WTC11 (cell line): Measurements from ENCODE around the gene TREM2. TPM values are rescaled to one million over a fixed set of nuclear protein-coding genes. Genes with fewer than 3 reads are reported as not detected.
"Not testable (repeated sequence)": the region's sequence is repeated elsewhere in the genome, so short reads cannot be mapped to it uniquely, and the experiment has no call there.

Source experiments
- ATAC-seq: fragments of 200-7000 bp; cut with Tn5 transposase; 2 replicates; pipeline ENCODE4 v1.10.0; 2021; ENCODE audit warnings: mild to moderate bottlenecking, moderate library complexity
- CTCF ChIA-PET: fragments of 300-600 bp; sonication (Branson Sonifier 250); formaldehyde crosslinking; loops from one replicate; lab custom pipeline; 2021; ENCODE audit warnings: antibody characterized with exemption; lab: Charles Lee
- POLR2A ChIA-PET: fragments of 350-600 bp; sonication (Branson Sonifier 250); formaldehyde crosslinking; loops from one replicate; lab custom pipeline; 2021; ENCODE audit warnings: antibody characterized with exemption; lab: Charles Lee
- DNase-seq: peaks from one replicate; pipeline ENCODE4 v3.0.0; 2021; ENCODE audit warnings: low spot score
- H3K27ac Mint-ChIP-seq: 2 replicates; pipeline ENCODE4 v1.8.0; 2021; ENCODE audit warnings: mixed read lengths
- H3K27me3 Mint-ChIP-seq: 2 replicates; pipeline ENCODE4 v1.8.0; 2021; ENCODE audit warnings: low read depth, mild to moderate bottlenecking, moderate library complexity, mixed read lengths
- H3K36me3 Mint-ChIP-seq: 2 replicates; pipeline ENCODE4 v1.8.0; 2021; ENCODE audit warnings: mixed read lengths
- H3K4me1 Mint-ChIP-seq: 2 replicates; pipeline ENCODE4 v1.8.0; 2022; ENCODE audit warnings: mixed read lengths
- H3K4me3 Mint-ChIP-seq: 2 replicates; pipeline ENCODE4 v1.8.0; 2021; ENCODE audit warnings: mild to moderate bottlenecking, moderate library complexity, mixed read lengths
- H3K9me3 Mint-ChIP-seq: 2 replicates; pipeline ENCODE4 v1.8.0; 2021; ENCODE audit warnings: mixed read lengths
- CREB1 ChIP-seq: sonication (generic); formaldehyde crosslinking; IDR thresholded peaks from 2 replicates; pipeline ENCODE4 v1.8.0; 2023; ENCODE audit warnings: mild to moderate bottlenecking, missing genetic modification reagents
- ELF4 ChIP-seq: sonication (generic); formaldehyde crosslinking; IDR thresholded peaks from 2 replicates; pipeline ENCODE4 v1.8.1; 2022; ENCODE audit warnings: low read depth, mild to moderate bottlenecking, moderate library complexity, missing genetic modification reagents
- MXD4 ChIP-seq: fragments of 250-450 bp; sonication (Bioruptor Pico); IDR thresholded peaks from 2 replicates; pipeline ENCODE4 v1.8.0; 2021; ENCODE audit warnings: mild to moderate bottlenecking, moderate library complexity, borderline replicate concordance
- PRRX2 ChIP-seq: fragments of 250-450 bp; sonication (Bioruptor Pico); IDR thresholded peaks from 2 replicates; pipeline ENCODE4 v1.8.0; 2021; ENCODE audit warnings: mild to moderate bottlenecking
- SOX15 ChIP-seq: fragments of 250-450 bp; sonication (Bioruptor Pico); IDR thresholded peaks from 2 replicates; pipeline ENCODE4 v1.9.0; 2021; ENCODE audit warnings: mild to moderate bottlenecking
- total RNA-seq: library from RNA; stranded (reverse); gene quantifications from 3 replicates; pipeline ENCODE4 v1.2.3, GENCODE V29; 2021
- TF ChIP-seq, protein P1 (sequence below): sonication (generic); formaldehyde crosslinking; IDR thresholded peaks from 2 replicates; pipeline ENCODE4 v1.8.0; 2022; ENCODE audit warnings: mild to moderate bottlenecking, missing genetic modification reagents
- TF ChIP-seq, protein P2 (sequence below): sonication (generic); formaldehyde crosslinking; IDR thresholded peaks from 2 replicates; pipeline ENCODE4 v1.8.1; 2022; ENCODE audit warnings: low read depth, missing genetic modification reagents, borderline replicate concordance
- TF ChIP-seq, protein P3 (sequence below): sonication (generic); formaldehyde crosslinking; IDR thresholded peaks from 2 replicates; pipeline ENCODE4 v1.8.1; 2022; ENCODE audit warnings: mild to moderate bottlenecking, missing genetic modification reagents, moderate library complexity, borderline replicate concordance
- TF ChIP-seq, protein P4 (sequence below): sonication (generic); formaldehyde crosslinking; IDR thresholded peaks from 2 replicates; pipeline ENCODE4 v1.8.1; 2022; ENCODE audit warnings: missing genetic modification reagents, borderline replicate concordance
- TF ChIP-seq, protein P5 (sequence below): sonication (generic); formaldehyde crosslinking; IDR thresholded peaks from 2 replicates; pipeline ENCODE4 v1.8.1; 2023; ENCODE audit warnings: mild to moderate bottlenecking, missing genetic modification reagents, borderline replicate concordance
- TF ChIP-seq, protein P6 (sequence below): sonication (generic); formaldehyde crosslinking; IDR thresholded peaks from 2 replicates; pipeline ENCODE4 v1.8.1; 2022; ENCODE audit warnings: mild to moderate bottlenecking, moderate library complexity, missing genetic modification reagents

Gene TREM2
- total RNA-seq, 1 experiment from 2014 or later = not detected

DNA sequence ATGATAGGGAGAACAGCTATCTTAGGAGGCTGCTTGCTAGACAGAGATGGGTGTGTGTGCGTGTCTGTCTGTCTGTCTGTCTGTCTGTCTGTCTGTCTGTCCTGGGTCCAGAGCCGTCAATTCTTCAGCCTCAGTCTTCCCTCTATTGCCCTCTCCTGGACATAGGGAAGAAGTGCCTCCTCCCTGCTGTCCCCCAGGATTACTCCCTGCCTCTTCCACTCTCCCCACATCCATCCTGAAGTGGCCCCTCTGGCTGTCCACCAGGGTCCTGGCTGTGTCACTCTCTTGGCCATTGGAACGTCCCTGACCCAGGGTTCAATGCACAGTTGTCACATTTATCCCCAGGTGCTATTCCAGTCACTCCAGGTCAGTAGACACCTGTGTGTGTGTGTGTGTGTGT lies 27.9 kb upstream of the TREM2 start:
- H3K9me3 Mint-ChIP-seq = peaks cover 18% of the 10 kb centered on the region
- ATAC-seq = peak; percentile 13; the same call in 1 of the 2 replicates
- peaks cover 18% of the 10 kb centered on the region for H3K36me3 Mint-ChIP-seq
- H3K4me1 Mint-ChIP-seq = no peaks in the 10 kb centered on the region
- peaks cover 5% of the 10 kb centered on the region for H3K27me3 Mint-ChIP-seq
- H3K4me3 Mint-ChIP-seq = no peak overlapping the region
- DNase-seq = no peak
- TF ChIP-seq PRRX2 = no peak
- TF ChIP-seq, protein P1, sequence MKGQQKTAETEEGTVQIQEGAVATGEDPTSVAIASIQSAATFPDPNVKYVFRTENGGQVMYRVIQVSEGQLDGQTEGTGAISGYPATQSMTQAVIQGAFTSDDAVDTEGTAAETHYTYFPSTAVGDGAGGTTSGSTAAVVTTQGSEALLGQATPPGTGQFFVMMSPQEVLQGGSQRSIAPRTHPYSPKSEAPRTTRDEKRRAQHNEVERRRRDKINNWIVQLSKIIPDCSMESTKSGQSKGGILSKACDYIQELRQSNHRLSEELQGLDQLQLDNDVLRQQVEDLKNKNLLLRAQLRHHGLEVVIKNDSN = no peak
- TF ChIP-seq, all 79 proteins: peak for 0
- CTCF ChIA-PET = interaction anchor here (1.1 to 2.1 kb wide), 7 partner anchors 9 to 155 kb away, joined by 3 to 25 read pairs (median 5); partner anchors contain the start of gene TREML2
- no peak overlapping the region for H3K27ac Mint-ChIP-seq
- POLR2A ChIA-PET = no interaction called here

DNA sequence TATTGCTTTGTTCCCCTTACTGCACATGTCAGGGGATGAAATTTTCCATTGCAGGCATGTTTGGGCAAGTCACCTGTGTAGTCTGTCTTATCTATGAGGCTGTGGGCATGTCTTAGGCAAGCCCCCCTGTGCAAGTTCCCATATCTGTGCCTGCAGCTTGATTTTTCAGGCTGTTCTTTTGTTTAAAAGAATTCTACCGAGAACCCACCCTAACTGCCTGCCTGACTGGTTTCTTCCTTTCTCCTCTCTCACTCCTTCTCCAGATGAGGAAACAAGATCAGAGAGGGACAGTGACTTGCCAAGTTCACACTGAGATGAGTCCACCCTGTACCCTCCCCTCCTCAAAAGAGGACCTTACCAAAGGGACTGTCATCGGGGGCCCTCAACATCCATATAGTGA lies 27.1 kb upstream of the TREM2 start:
- no peak overlapping the region for H3K27ac Mint-ChIP-seq
- no peak for ATAC-seq
- no peak for DNase-seq
- H3K27me3 Mint-ChIP-seq = no peaks in the 10 kb centered on the region; the same call in 1 of the 2 replicates
- CTCF ChIA-PET = interaction anchor here (1.1 to 2.1 kb wide), 4 partner anchors 8 to 83 kb away, joined by 3 to 8 read pairs (median 5); partner anchors contain the start of gene TREML2
- H3K4me1 Mint-ChIP-seq = no peaks in the 10 kb centered on the region
- POLR2A ChIA-PET = no interaction called here
- H3K36me3 Mint-ChIP-seq = peaks cover 18% of the 10 kb centered on the region
- no peak overlapping the region for H3K4me3 Mint-ChIP-seq
- peaks cover 18% of the 10 kb centered on the region for H3K9me3 Mint-ChIP-seq
- TF ChIP-seq, protein P2, sequence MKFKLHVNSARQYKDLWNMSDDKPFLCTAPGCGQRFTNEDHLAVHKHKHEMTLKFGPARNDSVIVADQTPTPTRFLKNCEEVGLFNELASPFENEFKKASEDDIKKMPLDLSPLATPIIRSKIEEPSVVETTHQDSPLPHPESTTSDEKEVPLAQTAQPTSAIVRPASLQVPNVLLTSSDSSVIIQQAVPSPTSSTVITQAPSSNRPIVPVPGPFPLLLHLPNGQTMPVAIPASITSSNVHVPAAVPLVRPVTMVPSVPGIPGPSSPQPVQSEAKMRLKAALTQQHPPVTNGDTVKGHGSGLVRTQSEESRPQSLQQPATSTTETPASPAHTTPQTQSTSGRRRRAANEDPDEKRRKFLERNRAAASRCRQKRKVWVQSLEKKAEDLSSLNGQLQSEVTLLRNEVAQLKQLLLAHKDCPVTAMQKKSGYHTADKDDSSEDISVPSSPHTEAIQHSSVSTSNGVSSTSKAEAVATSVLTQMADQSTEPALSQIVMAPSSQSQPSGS (CRISPR knock-in tag) = no peak
- TF ChIP-seq, protein P3, sequence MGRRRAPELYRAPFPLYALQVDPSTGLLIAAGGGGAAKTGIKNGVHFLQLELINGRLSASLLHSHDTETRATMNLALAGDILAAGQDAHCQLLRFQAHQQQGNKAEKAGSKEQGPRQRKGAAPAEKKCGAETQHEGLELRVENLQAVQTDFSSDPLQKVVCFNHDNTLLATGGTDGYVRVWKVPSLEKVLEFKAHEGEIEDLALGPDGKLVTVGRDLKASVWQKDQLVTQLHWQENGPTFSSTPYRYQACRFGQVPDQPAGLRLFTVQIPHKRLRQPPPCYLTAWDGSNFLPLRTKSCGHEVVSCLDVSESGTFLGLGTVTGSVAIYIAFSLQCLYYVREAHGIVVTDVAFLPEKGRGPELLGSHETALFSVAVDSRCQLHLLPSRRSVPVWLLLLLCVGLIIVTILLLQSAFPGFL (CRISPR knock-in tag) = no peak
- TF ChIP-seq MXD4 (CRISPR knock-in tag) (no peak), ELF4 (CRISPR knock-in tag) (no peak)
- TF ChIP-seq, protein P4, sequence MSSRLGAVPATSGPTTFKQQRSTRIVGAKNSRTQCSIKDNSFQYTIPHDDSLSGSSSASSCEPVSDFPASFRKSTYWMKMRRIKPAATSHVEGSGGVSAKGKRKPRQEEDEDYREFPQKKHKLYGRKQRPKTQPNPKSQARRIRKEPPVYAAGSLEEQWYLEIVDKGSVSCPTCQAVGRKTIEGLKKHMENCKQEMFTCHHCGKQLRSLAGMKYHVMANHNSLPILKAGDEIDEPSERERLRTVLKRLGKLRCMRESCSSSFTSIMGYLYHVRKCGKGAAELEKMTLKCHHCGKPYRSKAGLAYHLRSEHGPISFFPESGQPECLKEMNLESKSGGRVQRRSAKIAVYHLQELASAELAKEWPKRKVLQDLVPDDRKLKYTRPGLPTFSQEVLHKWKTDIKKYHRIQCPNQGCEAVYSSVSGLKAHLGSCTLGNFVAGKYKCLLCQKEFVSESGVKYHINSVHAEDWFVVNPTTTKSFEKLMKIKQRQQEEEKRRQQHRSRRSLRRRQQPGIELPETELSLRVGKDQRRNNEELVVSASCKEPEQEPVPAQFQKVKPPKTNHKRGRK = no peak
- TF ChIP-seq, protein P1 = no peak

DNA sequence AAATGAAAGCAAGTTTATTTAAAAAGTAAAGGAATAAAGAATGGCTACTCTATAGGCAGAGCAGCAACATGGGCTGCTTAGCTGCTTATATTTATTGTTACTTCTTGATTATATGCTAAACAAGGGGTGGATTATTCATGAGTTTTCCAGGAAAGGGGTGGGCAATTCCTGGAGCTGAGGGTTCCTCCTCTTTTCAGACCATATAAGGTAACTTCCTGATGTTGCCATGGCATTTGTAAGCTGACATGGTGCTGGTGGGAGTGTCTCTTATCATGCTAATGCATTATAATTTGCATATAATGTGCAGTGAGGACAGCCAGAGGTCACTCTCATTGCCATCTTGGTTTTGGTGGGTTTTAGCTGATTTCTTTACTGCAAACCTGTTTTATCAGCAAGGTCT lies 26.1 kb upstream of the TREM2 start:
- H3K27me3 Mint-ChIP-seq, H3K27ac Mint-ChIP-seq, H3K4me1 Mint-ChIP-seq, ATAC-seq, POLR2A ChIA-PET, H3K4me3 Mint-ChIP-seq, DNase-seq: not testable (repeated sequence)
- Mint-ChIP-seq H3K9me3 (peaks cover 18% of the 10 kb centered on the region), H3K36me3 (peaks cover 18% of the 10 kb centered on the region)
- CTCF ChIA-PET = interaction anchor here (1.8 to 2.1 kb wide), 2 partner anchors 9 to 11 kb away, joined by 5 to 8 read pairs; partner anchors contain the start of gene TREML2

DNA sequence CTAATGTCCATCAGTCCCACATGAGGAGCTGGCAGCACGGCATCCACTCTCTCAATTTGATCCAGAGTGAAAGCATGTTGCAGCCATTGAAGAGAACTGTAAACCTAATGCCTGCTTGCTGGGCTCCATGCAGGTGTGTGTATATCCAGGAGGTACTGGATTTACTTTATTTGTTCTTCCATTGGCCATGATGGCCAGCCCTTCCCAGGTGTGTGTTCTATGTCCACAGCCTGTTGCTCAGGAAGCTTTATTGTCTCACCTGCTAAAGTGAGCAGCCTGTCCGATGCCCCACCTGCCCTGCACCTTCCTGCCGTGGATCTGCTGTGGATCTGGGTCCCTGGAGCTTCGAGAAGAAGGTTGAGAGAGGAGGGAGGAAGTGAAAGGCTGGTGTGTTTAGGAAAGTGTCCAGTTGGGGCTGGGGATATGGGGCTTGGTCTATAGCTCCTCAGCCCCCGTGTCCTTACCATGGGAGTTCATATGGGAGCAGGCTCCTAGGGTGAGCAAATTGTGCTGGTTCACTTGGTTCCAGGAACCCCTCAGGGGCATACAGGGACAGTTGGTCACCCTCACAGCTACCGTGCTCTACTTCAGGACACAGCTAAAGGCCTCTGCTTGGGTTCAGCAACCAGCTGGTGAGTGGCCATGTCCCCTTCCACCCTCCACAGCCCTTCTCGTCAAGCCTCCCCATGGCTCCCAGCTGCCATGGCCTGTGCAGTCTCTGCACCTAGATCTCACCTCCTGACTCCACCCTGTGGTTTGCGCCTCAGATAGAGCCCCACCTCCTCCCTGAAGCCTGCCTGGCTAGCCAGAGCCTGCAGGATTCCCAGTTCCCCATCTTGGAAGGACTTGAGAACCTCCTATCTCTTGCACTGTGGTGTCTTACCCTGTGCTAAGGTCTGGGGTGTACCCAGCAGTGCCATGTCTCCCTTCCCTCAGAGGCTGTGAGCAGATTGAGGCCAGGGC lies 25.3 kb upstream of the TREM2 start:
- Mint-ChIP-seq H3K27ac (no peak overlapping the region), H3K9me3 (peaks cover 18% of the 10 kb centered on the region), H3K27me3 (no peaks in the 10 kb centered on the region; the same call in 1 of the 2 replicates)
- ATAC-seq (no peak), DNase-seq (no peak)
- POLR2A ChIA-PET = interaction anchor here (0.8 kb wide), 1 partner anchor 17 kb away, joined by 3 read pairs; no protein-coding TSS in a partner anchor
- CTCF ChIA-PET = interaction anchor here (1.2 kb wide), 1 partner anchor 87 kb away, joined by 3 read pairs; no protein-coding TSS in a partner anchor
- no peak for TF ChIP-seq SOX15
- TF ChIP-seq, protein P5, sequence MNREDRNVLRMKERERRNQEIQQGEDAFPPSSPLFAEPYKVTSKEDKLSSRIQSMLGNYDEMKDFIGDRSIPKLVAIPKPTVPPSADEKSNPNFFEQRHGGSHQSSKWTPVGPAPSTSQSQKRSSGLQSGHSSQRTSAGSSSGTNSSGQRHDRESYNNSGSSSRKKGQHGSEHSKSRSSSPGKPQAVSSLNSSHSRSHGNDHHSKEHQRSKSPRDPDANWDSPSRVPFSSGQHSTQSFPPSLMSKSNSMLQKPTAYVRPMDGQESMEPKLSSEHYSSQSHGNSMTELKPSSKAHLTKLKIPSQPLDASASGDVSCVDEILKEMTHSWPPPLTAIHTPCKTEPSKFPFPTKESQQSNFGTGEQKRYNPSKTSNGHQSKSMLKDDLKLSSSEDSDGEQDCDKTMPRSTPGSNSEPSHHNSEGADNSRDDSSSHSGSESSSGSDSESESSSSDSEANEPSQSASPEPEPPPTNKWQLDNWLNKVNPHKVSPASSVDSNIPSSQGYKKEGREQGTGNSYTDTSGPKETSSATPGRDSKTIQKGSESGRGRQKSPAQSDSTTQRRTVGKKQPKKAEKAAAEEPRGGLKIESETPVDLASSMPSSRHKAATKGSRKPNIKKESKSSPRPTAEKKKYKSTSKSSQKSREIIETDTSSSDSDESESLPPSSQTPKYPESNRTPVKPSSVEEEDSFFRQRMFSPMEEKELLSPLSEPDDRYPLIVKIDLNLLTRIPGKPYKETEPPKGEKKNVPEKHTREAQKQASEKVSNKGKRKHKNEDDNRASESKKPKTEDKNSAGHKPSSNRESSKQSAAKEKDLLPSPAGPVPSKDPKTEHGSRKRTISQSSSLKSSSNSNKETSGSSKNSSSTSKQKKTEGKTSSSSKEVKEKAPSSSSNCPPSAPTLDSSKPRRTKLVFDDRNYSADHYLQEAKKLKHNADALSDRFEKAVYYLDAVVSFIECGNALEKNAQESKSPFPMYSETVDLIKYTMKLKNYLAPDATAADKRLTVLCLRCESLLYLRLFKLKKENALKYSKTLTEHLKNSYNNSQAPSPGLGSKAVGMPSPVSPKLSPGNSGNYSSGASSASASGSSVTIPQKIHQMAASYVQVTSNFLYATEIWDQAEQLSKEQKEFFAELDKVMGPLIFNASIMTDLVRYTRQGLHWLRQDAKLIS = no peak
- TF ChIP-seq, protein P6, sequence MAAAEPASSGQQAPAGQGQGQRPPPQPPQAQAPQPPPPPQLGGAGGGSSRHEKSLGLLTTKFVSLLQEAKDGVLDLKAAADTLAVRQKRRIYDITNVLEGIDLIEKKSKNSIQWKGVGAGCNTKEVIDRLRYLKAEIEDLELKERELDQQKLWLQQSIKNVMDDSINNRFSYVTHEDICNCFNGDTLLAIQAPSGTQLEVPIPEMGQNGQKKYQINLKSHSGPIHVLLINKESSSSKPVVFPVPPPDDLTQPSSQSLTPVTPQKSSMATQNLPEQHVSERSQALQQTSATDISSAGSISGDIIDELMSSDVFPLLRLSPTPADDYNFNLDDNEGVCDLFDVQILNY (CRISPR knock-in tag) = no peak
- no peak for TF ChIP-seq CREB1 (CRISPR knock-in tag)
- TF ChIP-seq, all 79 proteins: peak for 0
- Mint-ChIP-seq H3K36me3 (peaks cover 18% of the 10 kb centered on the region), H3K4me3 (no peak overlapping the region), H3K4me1 (no peaks in the 10 kb centered on the region)
